Activated T-cell treated with anti-CD3 and anti-CD28 coated beads, Interleukin-2, amount 50 U/mL, for 48 hours (primary cell): ENCODE measurements around the gene TH.

ENCODE experiments used
- DNase-seq, 2 experiments: peaks; one replicate each; pipeline ENCODE4 v3.0.0-alpha.2; 2020

The TH gene

GRCh38 chr11:2158296-2158737 is 13.3 kb downstream of the TH start:
- DNase-seq: no peak

GRCh38 chr11:2157294-2158040 is 14.1 kb downstream of the TH start:
- DNase-seq: no peak

DNA sequence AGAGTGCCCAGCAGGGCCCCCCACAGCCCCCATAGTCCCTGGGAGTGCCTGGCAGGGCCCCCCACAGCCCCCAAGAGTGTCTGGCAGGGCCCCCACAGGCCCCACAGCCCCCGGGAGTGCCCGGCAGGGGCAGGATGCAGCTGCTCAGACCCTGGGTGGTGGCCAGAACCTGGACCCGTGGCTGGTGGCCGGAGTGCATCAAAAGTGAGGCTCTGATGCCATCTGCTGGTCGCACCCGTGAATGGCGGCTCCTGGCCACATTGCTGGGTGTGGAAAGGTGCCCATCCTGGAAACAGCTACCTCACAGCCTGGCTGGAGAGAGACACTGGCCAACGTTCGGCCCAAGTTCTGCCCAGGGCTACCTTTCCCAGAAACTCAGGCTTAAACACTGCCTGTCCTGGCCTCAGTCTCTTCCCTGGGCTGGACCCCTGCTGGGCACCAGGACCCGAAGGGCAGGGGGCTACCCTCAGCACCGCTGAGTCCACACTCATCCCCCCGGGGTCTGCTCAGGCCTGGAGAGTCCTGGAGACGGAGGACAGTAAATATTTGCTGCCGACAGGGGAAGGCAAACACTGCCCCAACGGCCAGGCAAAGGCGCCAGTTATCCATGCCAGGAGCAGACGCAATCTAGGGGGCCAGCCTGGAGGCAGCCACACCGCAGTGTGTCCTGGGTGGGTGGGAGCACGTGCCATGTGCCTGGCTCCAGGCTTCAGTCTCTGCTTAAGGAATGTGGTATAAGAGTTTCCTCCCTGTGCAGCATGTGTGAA is 15.0 kb downstream of the TH start:
- DNase-seq: peak; percentile 80 to 83

- DNase-seq: no peak
Measured at GRCh38 chr11:2155511-2155910, 16.1 kb downstream of the TH start.

- DNase-seq: no peak
Measured at GRCh38 chr11:2154889-2155288, 16.7 kb downstream of the TH start.

DNA sequence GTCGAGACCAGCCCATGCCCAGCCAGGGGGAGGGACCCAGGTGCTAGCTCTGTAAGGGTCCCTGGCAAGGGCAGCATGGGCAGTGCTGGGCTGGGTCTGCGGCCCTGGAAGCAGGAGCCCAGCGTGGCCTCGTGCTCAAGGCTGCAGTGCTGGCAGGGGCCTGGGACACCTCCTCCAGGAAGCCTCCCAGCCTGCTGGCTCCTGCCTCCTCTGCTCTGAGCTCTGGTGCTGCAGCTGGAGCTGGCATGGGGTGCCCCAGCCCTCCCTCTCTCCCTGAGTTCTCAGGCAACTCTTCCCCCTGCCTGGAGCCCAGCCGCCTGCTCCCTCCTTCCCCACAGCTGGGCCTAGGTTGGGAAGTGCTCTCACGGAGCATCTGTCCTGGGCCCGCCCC is 17.4 kb downstream of the TH start:
- DNase-seq: no peak

GRCh38 chr11:2153581-2154194 is 17.9 kb downstream of the TH start:
- DNase-seq: no peak

- peak; percentile 87 for DNase-seq
Measured at GRCh38 chr11:2151500-2152257, 19.9 kb downstream of the TH start.

DNA sequence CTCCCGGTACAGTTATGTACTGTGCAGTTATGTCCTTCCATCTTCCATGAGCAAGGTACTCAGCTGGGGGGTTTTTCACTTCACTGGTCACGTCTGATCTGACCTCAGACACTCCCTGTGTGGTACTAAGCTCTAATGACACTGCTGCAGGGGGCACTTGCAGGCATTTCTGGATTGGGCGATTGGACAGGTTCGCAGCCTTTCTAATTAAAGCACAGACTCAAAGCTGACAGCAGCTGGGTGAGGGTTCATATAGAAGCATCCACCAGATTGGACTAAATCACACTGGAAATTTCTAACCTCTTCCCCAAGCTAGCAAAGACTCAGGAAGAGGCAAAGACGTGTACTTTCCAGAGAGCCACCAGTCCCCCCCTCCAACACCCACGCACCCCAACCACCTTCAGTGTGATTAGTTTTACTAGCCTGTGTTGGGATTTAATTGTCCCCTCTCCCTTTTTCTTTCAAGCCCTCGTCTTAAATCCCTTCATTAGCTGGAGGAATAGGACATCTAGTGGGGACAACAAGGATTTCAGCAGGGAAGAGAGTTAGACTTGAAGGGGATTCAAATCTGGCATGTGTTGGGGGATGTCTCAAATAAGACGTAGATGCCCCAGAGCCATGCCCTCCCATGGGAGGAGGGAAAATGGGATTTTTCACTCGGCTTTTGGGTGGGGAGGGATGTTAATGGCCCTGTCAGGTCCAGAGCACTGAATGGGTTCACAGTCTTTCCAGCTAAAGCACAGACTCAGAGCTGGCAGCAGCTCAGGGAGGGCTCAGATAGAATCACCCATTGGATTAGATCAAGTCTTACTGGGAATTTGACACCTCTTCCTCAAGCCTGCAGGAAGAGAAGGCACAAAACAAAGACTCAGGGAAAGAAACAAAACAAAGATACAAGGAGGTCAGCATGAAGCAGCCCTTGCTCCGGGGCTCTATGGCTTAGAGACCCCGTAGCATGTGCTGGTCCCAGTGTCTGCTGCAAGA is 21.5 kb downstream of the TH start:
- no peak for DNase-seq

DNA sequence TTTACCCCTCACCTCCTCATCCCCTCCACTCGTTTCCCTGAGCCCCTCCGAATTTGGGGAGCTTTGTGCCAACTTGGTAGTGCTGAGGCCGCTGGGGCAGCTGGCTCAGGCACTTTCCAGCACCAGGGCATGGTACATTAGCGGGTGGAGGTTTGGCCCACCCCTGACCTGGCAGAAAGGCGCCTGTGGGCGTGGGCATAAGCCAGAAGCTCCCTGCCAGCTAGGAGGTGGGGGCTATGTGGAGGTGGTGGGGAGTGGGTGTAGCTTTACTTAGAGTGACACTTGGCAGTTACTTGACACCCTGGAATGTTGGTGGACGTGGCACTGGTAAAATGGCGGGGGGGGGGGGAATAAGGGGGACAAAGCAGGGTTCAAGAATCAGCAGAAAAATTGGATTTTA is 22.2 kb downstream of the TH start:
- DNase-seq: no peak

GRCh38 chr11:2148595-2148994 is 23.0 kb downstream of the TH start:
- no peak for DNase-seq

GRCh38 chr11:2147391-2147790 is 24.2 kb downstream of the TH start:
- DNase-seq: no peak

GRCh38 chr11:2146051-2146450 is 25.6 kb downstream of the TH start:
- no peak for DNase-seq

GRCh38 chr11:2144544-2145248 is 26.9 kb downstream of the TH start:
- no peak for DNase-seq

DNA sequence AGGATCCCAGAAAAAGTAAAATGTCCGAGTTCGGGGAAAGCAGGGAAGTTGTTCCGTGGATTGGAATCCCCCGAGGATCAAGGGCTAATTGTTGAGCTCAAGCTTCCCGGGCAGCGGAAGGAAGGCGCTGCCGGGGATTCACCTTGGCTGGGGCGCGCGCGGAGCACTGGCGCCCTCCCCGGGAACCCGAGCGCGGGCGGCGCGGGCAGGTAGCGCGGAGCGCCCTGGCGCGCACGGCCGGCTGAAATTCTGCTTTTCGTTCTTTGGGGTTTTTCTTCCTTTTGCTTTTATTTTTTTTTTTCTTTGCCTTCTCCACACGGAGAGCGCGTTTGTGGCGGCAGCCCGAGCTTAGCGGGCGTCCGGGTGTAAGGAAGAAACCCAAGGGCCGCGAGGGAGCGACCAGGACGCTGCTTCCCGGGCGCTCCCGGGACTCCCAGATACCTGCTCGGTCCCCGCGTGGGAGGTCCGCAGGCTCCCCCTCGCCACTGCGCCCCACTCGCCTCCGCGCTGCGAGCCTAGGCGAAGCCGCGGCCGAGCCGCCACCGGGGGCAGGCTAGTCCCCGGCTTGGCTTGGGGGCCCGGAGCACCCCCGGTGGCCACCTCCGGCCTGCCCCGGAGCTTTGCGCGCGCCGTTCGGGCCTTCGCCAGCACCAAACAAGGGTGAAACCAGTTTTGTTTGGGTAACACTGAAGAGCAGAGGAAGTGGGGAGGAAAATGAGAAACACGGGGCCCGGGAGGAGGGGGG is 27.6 kb downstream of the TH start:
- DNase-seq: no peak

- DNase-seq: no peak
Measured at GRCh38 chr11:2143477-2143798, 28.2 kb downstream of the TH start.

DNA sequence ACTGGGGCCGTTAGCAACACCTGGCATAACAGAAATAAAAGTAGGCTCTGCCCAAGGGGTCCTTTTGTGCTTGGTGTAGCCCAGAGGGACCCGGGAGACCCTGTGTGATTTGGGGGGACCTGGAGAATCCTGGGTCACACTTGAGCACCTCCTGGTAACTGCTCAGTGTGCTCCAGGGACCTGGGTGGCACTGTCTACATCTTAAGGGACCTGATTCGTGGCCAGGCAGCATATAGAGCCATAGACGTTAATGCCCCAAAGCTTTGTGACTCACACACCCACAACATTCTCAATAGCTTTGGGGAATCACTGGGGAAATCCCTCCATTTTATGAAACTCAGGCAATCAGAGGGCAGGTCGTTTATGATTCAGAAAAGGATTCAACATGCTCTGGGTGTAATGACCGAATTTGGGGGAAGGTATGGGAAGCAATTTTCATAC is 28.8 kb downstream of the TH start:
- DNase-seq: peak; percentile 64 to 68

DNA sequence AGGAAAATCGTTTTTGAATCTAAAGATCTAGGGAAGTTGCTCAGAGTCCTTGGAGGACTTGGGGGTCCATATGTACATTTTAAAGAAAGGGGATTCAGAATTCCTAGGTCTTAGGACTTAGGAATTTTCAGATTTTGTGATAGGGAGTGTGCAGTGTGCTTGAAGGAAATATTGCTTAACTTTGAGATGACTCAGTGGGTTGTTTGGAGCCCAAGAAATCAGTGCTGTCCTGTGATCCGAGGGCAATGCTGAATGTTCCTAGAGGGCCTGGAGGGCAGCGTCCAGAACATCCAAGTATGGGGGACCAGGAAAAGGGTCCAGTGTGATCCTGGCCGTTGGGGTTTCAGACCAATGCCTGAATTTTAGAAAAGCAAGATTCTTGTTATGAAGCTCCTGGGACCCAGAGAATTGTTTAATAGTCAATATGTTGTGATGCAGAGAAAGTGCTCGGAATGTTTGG is 29.3 kb downstream of the TH start:
- DNase-seq: no peak

DNA sequence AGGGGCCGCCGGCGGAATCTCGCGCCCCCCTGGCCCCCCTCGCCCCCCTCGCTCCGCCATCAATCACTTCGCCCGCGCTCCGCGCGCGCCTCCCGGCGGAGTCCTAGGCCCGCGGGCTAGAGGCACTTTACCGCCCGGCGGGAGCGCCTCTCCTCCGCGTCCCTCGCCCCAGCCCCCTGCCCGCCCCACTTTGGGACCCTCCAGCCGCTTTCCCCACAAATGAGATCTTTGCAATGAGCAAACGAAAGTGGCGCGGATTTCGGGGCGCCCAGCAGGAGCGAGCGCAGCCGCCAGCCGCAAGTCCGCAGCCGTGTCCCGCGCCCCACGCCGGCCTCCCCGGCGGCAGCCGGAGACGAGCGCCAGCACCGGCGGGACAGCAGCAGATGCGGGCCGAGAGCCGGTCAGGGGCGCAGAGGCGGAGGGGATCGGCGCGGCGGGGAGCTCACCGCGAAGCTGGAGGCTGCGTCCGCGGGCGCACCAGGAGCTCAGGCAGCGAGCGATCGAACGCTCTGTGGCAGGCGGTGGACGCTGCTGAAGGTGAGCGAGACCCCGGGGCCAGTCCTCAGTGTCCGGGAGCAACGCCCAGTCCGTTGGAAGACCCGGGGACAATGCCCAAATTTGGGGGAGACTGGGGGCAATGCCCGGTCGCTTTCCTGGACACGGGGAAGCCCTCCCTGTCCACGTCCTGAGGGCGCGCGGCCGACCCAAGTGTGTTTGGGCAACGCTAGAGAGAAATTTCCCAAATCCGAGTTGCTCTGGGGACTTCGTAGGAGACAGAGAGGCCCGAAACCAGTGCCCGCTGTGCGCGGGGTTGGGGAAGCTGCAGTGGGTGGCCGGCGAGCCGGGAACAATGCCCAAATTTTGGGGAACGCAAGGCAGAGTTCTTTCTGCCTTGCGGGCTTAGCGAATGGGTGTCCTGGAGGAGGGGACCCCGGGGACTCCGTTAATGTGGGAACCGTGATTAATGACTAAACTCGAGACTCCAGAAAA is 30.9 kb downstream of the TH start:
- no peak for DNase-seq
